Rectal smooth muscle tissue (tissue), 1 donor: ENCODE data around the gene PARD3B.

Experiments
- H3K27ac ChIP-seq: one replicate; pipeline ENCODE4 v1.7.0; 2013; ENCODE audit warnings: low read depth, low read length, inconsistent platforms
- H3K27me3 ChIP-seq: one replicate; pipeline ENCODE4 v1.7.0; 2013; ENCODE audit warnings: low read length; ENCODE audit not compliant: control insufficient read depth, insufficient read depth
- H3K36me3 ChIP-seq: one replicate; pipeline ENCODE4 v1.7.0; 2013; ENCODE audit warnings: low read length; ENCODE audit not compliant: control insufficient read depth, insufficient read depth
- H3K4me1 ChIP-seq: one replicate; pipeline ENCODE4 v1.7.0; 2013; ENCODE audit warnings: low read length; ENCODE audit not compliant: control insufficient read depth, insufficient read depth
- H3K4me3 ChIP-seq: one replicate; pipeline ENCODE4 v1.7.0; 2013; ENCODE audit warnings: low read length
- H3K9ac ChIP-seq: one replicate; pipeline ENCODE4 v1.7.0; 2013; ENCODE audit warnings: low read length

Gene PARD3B

GRCh38 chr2:204730603-204731002, 185.3 kb downstream of the PARD3B start:
- Histone ChIP-seq H3K36me3 (no peaks in the 10 kb centered on the region), H3K4me1 (peaks cover 6% of the 10 kb centered on the region), H3K27ac (no peak overlapping the region), H3K9ac (no peak overlapping the region), H3K27me3 (no peaks in the 10 kb centered on the region), H3K4me3 (no peak overlapping the region)

DNA sequence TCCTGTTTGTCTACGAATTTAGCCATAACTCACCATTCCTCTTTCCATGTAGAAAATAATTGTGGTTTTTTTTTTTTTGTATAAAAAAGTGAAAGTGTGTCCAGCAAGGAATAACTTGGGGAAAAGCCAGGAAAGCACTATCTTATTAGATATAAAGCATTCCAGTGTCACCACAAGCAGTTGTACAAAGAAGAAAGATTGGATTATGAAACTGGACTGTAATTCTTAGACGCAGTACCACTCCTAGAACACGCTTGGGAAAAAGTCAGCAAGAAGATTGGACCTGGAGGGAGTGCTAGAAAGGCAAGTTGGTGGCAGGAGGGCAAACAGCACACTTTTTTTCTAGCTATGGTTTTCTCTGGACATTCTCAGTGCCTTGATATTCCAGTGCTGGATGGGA, 186.7 kb downstream of the PARD3B start:
- Histone ChIP-seq H3K4me1 (peaks cover 6% of the 10 kb centered on the region), H3K9ac (no peak overlapping the region), H3K36me3 (no peaks in the 10 kb centered on the region), H3K27ac (no peak overlapping the region), H3K27me3 (no peaks in the 10 kb centered on the region), H3K4me3 (no peak overlapping the region)

DNA sequence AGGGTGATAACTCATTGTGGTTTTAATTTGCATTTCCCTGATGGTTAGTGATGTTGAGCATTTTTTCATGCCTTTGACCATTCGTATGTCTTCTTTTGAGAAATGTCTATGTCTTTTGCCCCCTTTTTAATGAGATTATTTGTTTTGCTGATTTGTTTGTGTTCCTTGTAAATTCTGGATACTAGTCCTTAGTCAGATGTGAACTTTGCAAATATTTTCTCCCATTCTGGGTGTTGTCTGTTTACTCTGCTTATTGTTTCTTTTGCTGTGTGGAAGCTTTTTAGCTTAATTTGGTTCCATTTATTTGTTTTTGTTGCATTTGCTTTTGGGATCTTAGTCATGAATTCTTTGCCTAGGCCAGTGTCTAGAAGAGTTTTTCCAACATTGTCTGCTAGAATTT, 192.0 kb downstream of the PARD3B start:
- no peaks in the 10 kb centered on the region for H3K36me3 ChIP-seq
- H3K9ac ChIP-seq, result no peak overlapping the region
- H3K4me1 ChIP-seq, result no peaks in the 10 kb centered on the region
- H3K27ac ChIP-seq, result no peak overlapping the region
- H3K4me3 ChIP-seq, result no peak overlapping the region
- no peaks in the 10 kb centered on the region for H3K27me3 ChIP-seq

DNA sequence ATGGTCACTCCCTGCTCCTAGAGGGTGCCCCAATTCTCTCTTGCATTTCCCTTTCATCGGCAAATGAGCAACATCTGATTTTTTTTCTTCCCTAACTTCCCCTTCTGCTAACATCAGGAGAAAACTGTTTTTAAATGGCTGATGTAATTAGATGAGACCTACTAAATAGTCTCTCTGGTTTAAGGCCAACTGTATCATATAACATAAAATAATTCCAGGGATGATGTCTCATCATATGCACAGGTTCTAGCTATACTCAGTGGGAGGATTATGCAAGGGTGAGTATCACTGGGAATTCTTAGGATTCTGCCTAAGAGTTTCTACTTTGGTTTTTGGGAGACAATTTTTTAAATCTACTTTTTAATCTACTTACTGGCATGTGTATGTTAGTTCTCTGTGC, 193.4 kb downstream of the PARD3B start:
- H3K4me1 ChIP-seq, result no peaks in the 10 kb centered on the region

GRCh38 chr2:204743393-204743960, 198.2 kb downstream of the PARD3B start:
- Histone ChIP-seq H3K27me3 (no peaks in the 10 kb centered on the region), H3K27ac (no peak overlapping the region), H3K4me3 (no peak overlapping the region), H3K9ac (no peak overlapping the region), H3K36me3 (no peaks in the 10 kb centered on the region), H3K4me1 (no peaks in the 10 kb centered on the region)

More for the DNA sequence above, 193.4 kb downstream of the PARD3B start:
- Histone ChIP-seq H3K27me3 (no peaks in the 10 kb centered on the region), H3K9ac (no peak overlapping the region), H3K36me3 (no peaks in the 10 kb centered on the region), H3K4me3 (no peak overlapping the region), H3K27ac (no peak overlapping the region)

DNA sequence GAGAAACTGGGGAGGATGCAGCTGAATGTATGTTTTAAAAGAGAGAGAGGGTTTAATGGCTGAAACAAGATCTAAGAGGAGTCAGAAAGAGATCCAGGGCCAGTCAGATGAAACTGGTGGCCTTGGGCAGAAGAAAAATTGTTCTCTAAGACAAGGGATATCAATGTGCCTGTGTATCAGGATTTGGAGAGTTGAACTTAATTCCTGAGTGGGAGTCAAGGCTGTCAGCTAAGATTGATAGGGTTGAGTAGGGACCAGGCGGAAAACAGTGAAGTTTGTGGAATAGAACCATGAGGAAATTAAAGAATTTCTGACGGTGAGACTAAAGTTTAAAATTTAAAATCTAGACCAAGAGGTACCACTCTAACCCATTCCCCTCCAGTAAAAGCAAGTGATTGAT, 199.2 kb downstream of the PARD3B start:
- Histone ChIP-seq H3K36me3 (no peaks in the 10 kb centered on the region), H3K4me1 (no peaks in the 10 kb centered on the region), H3K27ac (no peak overlapping the region), H3K27me3 (no peaks in the 10 kb centered on the region), H3K4me3 (no peak overlapping the region), H3K9ac (no peak overlapping the region)

DNA sequence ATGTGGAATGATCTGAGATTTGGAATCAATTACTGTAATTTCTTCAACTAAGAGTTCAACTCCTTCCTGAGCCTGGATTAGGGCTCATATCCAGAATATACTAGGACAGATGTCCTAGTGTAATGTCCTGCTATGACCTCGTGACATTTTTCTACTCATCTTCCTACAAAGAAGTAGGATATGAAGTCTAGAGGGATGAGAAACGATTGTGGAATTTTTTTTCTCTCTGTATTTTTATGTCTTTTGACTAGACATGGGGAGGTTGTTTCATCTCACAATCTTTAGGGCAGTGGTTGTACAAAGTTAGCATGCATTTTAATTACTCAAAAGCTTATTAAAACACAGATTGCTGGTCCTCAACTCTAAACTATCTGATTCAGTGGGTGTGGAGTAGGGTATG, 203.0 kb downstream of the PARD3B start:
- Histone ChIP-seq H3K9ac (no peak overlapping the region), H3K27me3 (no peaks in the 10 kb centered on the region), H3K36me3 (no peaks in the 10 kb centered on the region), H3K27ac (no peak overlapping the region), H3K4me3 (no peak overlapping the region), H3K4me1 (no peaks in the 10 kb centered on the region)

DNA sequence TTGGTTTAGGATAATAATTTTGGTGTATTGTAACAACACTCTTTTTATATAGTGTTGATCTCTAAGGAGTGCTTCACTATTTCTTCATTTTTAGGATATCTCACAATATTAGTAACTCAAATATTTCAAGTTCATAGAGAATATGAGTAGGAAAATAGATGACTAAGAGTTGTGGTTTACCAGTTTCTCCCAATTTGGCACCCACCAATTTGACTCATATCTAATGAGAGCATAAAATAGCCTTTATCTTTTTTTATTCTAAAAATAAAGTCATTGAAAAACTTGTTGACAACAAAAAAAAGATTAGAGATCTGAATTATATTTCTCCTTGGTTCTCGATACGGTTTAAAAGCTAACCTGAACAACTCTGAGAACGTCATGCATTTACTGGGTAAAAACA, 204.0 kb downstream of the PARD3B start:
- no peak overlapping the region for H3K27ac ChIP-seq
- no peaks in the 10 kb centered on the region for H3K27me3 ChIP-seq

GRCh38 chr2:204750389-204750788, 205.1 kb downstream of the PARD3B start:
- Histone ChIP-seq H3K4me1 (no peaks in the 10 kb centered on the region), H3K27ac (no peak overlapping the region)

More for the DNA sequence above, 204.0 kb downstream of the PARD3B start:
- no peak overlapping the region for H3K4me3 ChIP-seq
- no peaks in the 10 kb centered on the region for H3K4me1 ChIP-seq
- H3K36me3 ChIP-seq, result no peaks in the 10 kb centered on the region
- no peak overlapping the region for H3K9ac ChIP-seq

GRCh38 chr2:204751472-204751871, 206.2 kb downstream of the PARD3B start:
- no peaks in the 10 kb centered on the region for H3K36me3 ChIP-seq
- H3K9ac ChIP-seq, result no peak overlapping the region
- no peak overlapping the region for H3K4me3 ChIP-seq
- no peaks in the 10 kb centered on the region for H3K27me3 ChIP-seq
- no peaks in the 10 kb centered on the region for H3K4me1 ChIP-seq
- H3K27ac ChIP-seq, result no peak overlapping the region

More at GRCh38 chr2:204750389-204750788, 205.1 kb downstream of the PARD3B start:
- Histone ChIP-seq H3K36me3 (no peaks in the 10 kb centered on the region), H3K27me3 (no peaks in the 10 kb centered on the region), H3K4me3 (no peak overlapping the region), H3K9ac (no peak overlapping the region)

- no peaks in the 10 kb centered on the region for H3K36me3 ChIP-seq
- no peaks in the 10 kb centered on the region for H3K27me3 ChIP-seq
- H3K9ac ChIP-seq, result no peak overlapping the region
- no peaks in the 10 kb centered on the region for H3K4me1 ChIP-seq
- no peak overlapping the region for H3K4me3 ChIP-seq
- no peak overlapping the region for H3K27ac ChIP-seq
Measured at GRCh38 chr2:204753841-204754240, 208.6 kb downstream of the PARD3B start.

DNA sequence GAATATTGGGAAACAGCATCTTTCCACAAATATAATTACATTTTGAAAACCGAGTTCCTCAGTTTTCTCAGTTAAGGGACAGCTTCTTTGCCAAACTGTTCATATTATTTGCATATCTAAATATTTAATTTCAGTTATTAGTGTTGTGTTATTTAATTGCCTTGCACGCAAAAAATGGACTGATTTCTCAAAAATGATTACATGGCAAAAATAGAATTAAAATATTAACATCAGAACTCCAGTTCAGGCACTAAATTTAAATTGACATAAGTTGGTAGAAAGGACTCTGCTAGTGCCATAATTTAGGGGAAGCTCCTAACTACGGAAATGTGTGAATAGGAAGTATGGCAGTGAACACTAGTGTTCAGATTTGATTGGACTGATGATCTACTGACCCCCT, 209.6 kb downstream of the PARD3B start:
- no peaks in the 10 kb centered on the region for H3K4me1 ChIP-seq
- no peaks in the 10 kb centered on the region for H3K27me3 ChIP-seq
- no peak overlapping the region for H3K9ac ChIP-seq
- no peak overlapping the region for H3K4me3 ChIP-seq
- no peak overlapping the region for H3K27ac ChIP-seq
- no peaks in the 10 kb centered on the region for H3K36me3 ChIP-seq

GRCh38 chr2:204763974-204764703, 218.9 kb downstream of the PARD3B start:
- Histone ChIP-seq H3K27me3 (no peaks in the 10 kb centered on the region), H3K36me3 (no peaks in the 10 kb centered on the region), H3K27ac (no peak overlapping the region), H3K9ac (no peak overlapping the region), H3K4me3 (no peak overlapping the region), H3K4me1 (no peaks in the 10 kb centered on the region)
